ENCODE data around the gene ABHD11.

DNA sequence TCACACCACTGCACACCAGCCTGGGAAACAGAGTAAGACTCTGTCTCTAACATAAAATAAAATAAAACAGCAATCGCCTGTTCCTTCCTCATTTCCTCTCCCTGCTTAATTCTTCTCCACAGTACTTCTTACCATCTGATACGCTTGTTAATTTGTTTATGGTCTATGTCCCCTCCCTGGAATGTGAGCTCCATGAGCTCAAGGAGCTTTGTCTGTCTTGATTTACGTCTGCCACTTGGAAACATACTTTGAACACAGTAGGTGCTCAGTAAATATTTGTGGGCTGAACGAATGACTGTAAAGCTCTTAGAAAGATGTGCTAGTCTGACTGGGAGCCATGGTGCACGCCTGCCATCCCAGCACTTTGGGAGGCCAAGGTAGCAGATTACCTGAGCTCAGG lies 10.1 kb downstream of the ABHD11 start:
- no peak for TF ChIP-seq EZH2phosphoT487 (IDR thresholded peaks at IDR 0.05; ENCODE audit: low read depth, severe bottlenecking, unreplicated experiment)
- TF ChIP-seq, protein P1, sequence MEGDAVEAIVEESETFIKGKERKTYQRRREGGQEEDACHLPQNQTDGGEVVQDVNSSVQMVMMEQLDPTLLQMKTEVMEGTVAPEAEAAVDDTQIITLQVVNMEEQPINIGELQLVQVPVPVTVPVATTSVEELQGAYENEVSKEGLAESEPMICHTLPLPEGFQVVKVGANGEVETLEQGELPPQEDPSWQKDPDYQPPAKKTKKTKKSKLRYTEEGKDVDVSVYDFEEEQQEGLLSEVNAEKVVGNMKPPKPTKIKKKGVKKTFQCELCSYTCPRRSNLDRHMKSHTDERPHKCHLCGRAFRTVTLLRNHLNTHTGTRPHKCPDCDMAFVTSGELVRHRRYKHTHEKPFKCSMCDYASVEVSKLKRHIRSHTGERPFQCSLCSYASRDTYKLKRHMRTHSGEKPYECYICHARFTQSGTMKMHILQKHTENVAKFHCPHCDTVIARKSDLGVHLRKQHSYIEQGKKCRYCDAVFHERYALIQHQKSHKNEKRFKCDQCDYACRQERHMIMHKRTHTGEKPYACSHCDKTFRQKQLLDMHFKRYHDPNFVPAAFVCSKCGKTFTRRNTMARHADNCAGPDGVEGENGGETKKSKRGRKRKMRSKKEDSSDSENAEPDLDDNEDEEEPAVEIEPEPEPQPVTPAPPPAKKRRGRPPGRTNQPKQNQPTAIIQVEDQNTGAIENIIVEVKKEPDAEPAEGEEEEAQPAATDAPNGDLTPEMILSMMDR (IDR thresholded peaks at IDR 0.05; ENCODE audit: poor library complexity), result no peak
